BE2C (cell line): ENCODE data around the gene ITGB2.

Experiments used
- DNase-seq: peaks from one replicate; pipeline ENCODE4 v3.0.0-alpha.2; 2020
- H3K27me3 ChIP-seq: fragments of 250-450 bp; sonication (Bioruptor Pico); 2 replicates; pipeline ENCODE4 v1.5.1; 2020; ENCODE audit warnings: mild to moderate bottlenecking
- H3K36me3 ChIP-seq: fragments of 250-450 bp; sonication (Bioruptor Pico); 2 replicates; pipeline ENCODE4 v1.5.1; 2020; ENCODE audit warnings: mild to moderate bottlenecking
- H3K4me1 ChIP-seq: fragments of 250-450 bp; sonication (Bioruptor Pico); 2 replicates; pipeline ENCODE4 v1.5.1; 2020
- H3K4me3 ChIP-seq: 2 replicates; pipeline ENCODE4 v1.5.1; 2011; ENCODE audit warnings: low read depth, low read length
- H3K9me3 ChIP-seq: fragments of 250-450 bp; sonication (Bioruptor Pico); 2 replicates; pipeline ENCODE4 v1.5.1; 2020
- TF ChIP-seq, protein P1 (sequence below): IDR thresholded peaks from 2 replicates; pipeline ENCODE4 v1.5.1; 2012; ENCODE audit warnings: mild to moderate bottlenecking, low read depth, low read length

ITGB2 gene

GRCh38 chr21:44847261-44848056 is 73.2 kb downstream of the ITGB2 start:
- Histone ChIP-seq H3K36me3 (peaks cover 23% of the 10 kb centered on the region), H3K9me3 (no peaks in the 10 kb centered on the region), H3K4me3 (no peak overlapping the region), H3K27me3 (no peaks in the 10 kb centered on the region), H3K4me1 (0 out of 2 replicates have a peak, but pooled peaks cover 5% of the 10 kb centered on the region)
- TF ChIP-seq, protein P1, sequence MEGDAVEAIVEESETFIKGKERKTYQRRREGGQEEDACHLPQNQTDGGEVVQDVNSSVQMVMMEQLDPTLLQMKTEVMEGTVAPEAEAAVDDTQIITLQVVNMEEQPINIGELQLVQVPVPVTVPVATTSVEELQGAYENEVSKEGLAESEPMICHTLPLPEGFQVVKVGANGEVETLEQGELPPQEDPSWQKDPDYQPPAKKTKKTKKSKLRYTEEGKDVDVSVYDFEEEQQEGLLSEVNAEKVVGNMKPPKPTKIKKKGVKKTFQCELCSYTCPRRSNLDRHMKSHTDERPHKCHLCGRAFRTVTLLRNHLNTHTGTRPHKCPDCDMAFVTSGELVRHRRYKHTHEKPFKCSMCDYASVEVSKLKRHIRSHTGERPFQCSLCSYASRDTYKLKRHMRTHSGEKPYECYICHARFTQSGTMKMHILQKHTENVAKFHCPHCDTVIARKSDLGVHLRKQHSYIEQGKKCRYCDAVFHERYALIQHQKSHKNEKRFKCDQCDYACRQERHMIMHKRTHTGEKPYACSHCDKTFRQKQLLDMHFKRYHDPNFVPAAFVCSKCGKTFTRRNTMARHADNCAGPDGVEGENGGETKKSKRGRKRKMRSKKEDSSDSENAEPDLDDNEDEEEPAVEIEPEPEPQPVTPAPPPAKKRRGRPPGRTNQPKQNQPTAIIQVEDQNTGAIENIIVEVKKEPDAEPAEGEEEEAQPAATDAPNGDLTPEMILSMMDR = no peak
- DNase-seq = no peak

DNA sequence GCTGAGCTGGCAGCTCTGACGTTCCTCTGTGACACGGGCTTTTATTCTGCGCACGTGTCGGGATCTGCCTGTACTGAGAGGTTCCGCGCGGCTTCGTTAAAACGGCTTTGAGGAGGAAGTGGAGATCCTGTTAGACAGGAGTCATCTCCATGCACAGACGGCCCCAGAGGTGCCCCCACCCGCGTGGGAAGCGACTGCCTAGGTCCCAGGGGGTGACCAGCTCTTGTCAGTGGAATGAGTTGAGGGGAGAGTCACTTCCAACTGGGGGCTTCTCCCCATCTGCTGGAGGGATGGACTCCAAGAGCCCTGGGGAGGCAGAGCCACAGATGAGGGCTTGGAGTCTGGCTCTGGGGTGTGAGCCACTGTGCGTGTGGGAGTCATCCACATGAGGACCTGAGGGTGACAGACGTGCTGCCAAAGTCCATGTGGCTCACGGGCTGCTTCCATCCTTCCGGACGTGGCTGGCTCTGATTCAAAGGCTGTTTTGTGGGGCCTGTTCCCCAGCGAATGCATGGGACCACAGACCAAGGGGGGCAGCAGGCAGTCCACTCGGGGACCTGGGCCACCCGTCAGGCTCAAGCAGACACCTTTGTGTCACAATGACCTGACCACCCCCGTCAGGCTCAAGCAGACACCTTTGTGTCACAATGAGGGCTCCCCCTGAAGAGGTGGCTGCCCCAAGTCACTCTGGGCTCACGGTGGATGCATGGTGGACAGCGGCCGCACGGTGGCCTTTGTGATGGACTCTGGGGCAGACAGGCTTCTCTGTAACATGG is 74.0 kb downstream of the ITGB2 start:
- peaks cover 19% of the 10 kb centered on the region for H3K36me3 ChIP-seq
- H3K27me3 ChIP-seq = no peaks in the 10 kb centered on the region
- 0 out of 2 replicates have a peak, but pooled peaks cover 5% of the 10 kb centered on the region for H3K4me1 ChIP-seq
- no peak for DNase-seq
- H3K4me3 ChIP-seq = peak overlapping the region; percentile 44
- TF ChIP-seq, protein P1 = no peak
- H3K9me3 ChIP-seq = no peaks in the 10 kb centered on the region

DNA sequence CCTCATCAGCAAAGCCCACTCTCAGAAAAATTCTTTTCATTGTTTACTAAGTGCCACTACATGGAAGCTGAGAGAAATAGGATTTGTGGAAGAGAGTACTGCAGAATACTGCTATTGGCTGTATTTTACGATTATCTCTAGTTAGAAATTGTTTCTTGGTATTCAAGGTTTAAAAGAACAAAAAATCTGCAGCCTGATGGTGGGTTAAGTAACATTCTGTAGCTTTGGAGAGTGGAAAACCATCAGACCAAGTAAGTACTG is 74.5 kb downstream of the ITGB2 start:
- TF ChIP-seq, protein P1 = no peak
- Histone ChIP-seq H3K36me3 (peaks cover 16% of the 10 kb centered on the region), H3K27me3 (no peaks in the 10 kb centered on the region), H3K4me1 (0 out of 2 replicates have a peak, but pooled peaks cover 5% of the 10 kb centered on the region), H3K9me3 (no peaks in the 10 kb centered on the region), H3K4me3 (peak overlapping the region; percentile 44)
- no peak for DNase-seq

- H3K9me3 ChIP-seq = no peaks in the 10 kb centered on the region
- peaks cover 12% of the 10 kb centered on the region for H3K36me3 ChIP-seq
- TF ChIP-seq, protein P1 = peak; percentile 58
- no peaks in the 10 kb centered on the region for H3K27me3 ChIP-seq
- 0 out of 2 replicates have a peak, but pooled peaks cover 5% of the 10 kb centered on the region for H3K4me1 ChIP-seq
- peak; percentile 83 for DNase-seq
- peak overlapping the region; percentile 44 for H3K4me3 ChIP-seq
Observed at GRCh38 chr21:44845418-44846223, 75.1 kb downstream of the ITGB2 start.

DNA sequence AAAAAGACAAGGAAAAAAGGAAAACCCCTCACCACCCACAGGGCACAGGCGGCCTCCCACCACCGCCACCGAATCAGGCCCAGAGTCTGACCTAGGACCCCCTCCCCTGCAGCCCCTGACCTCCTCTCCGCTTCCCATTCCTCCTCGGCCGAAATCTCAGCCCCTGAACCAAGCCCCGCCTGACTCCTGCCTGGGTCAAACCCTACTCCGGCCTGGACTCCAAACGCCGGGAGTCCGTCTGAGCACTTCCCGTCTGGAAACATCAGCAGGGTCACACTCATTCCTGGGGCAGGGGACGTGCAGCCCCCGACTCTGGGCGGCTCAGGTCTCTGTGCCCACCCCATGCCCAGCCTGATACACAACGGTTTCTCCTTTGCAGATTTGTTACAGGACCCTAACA is 76.4 kb downstream of the ITGB2 start:
- no peak overlapping the region for H3K4me3 ChIP-seq
- H3K36me3 ChIP-seq = peaks cover under 1% of the 10 kb centered on the region; the same call in 1 of the 2 replicates
- H3K9me3 ChIP-seq = no peaks in the 10 kb centered on the region
- TF ChIP-seq, protein P1 = no peak
- DNase-seq = no peak
- H3K4me1 ChIP-seq = 0 out of 2 replicates have a peak, but pooled peaks cover 5% of the 10 kb centered on the region
- H3K27me3 ChIP-seq = no peaks in the 10 kb centered on the region
